ENCODE results near the gene VMAC.

GRCh38 chr19:5880604-5881078 is 24.0 kb upstream of the VMAC start:
- peak in 2 of 3 donors; percentile 29 to 39 for TF ChIP-seq POLR2AphosphoS5 (IDR thresholded peaks at IDR 0.05)
- TF ChIP-seq POLR2A (IDR thresholded peaks at IDR 0.05): no peak
- peak; percentile 37 for TF ChIP-seq EP300 (IDR thresholded peaks at IDR 0.05)

Data from stomach (tissue), 4 donors.